Right lobe of liver (tissue), 6 donors: ENCODE results near the gene CXCR6. TPM values are rescaled to one million over a fixed set of nuclear protein-coding genes. Genes with fewer than 3 reads are reported as not detected.

ENCODE experiments used
- ATAC-seq, 4 donors: fragments of 200-7000 bp; cut with Tn5 transposase; one replicate each; pipeline ENCODE4 v1.9.1; 2020; ENCODE audit warnings: mild to moderate bottlenecking in 4 of 4, moderate library complexity in 4 of 4
- DNase-seq, 3 donors: peaks; one replicate each; pipeline ENCODE4 v3.0.0-alpha.2; 2020
- H3K27ac ChIP-seq, 3 donors: fragments of 200-600 bp; one replicate each; pipeline ENCODE4 v1.8.0; 2022
- H3K27me3 ChIP-seq, 2 donors: fragments of 200-600 bp; one replicate each; pipeline ENCODE4 v1.8.0; 2022
- H3K36me3 ChIP-seq, 4 donors: fragments of 200-600 bp; sonication (generic) in 1 of 4; one replicate each; pipeline versions ENCODE4 v1.5.1 to v1.8.0; 2017 to 2022; ENCODE audit warnings: control low read depth in 1 of 4
- H3K4me1 ChIP-seq, 4 donors: fragments of 200-600 bp; sonication (generic) in 1 of 4; one replicate each; pipeline versions ENCODE4 v1.5.1 to v1.8.0; 2017 to 2022; ENCODE audit warnings: control low read depth in 1 of 4
- H3K4me3 ChIP-seq, 3 donors: fragments of 200-600 bp; one replicate each; pipeline ENCODE4 v1.8.0; 2022
- H3K9me3 ChIP-seq, 4 donors: fragments of 200-600 bp; sonication (generic) in 1 of 4; one replicate each; pipeline versions ENCODE4 v1.5.1 to v1.8.0; 2017 to 2022; ENCODE audit warnings: control low read depth in 1 of 4
- POLR2A ChIP-seq: fragments of 450-650 bp; IDR thresholded peaks from one replicate; pipeline ENCODE4 v1.6.1; 2017; ENCODE audit warnings: antibody characterized with exemption, mild to moderate bottlenecking
- WGBS: methylation state at CpG from one replicate; pipeline ENCODE4 v1.1.6; 2018; ENCODE audit warnings: low coverage, low lambda C conversion rate; ENCODE audit not compliant: insufficient coverage; ENCODE audit errors: missing lambda C conversion rate; 5-methylcytosine and 5-hydroxymethylcytosine counted together
- intact Hi-C, 2 donors: fragments of 100-400 bp; cut with DNase I; formaldehyde crosslinking; loops; one replicate each; pipeline versions ENCODE4 v1.11.2 to v1.14.1; 2022
- small RNA-seq, 2 experiments: library from RNA; depleted of rRNA; stranded (forward); fragments of <200 nt; gene quantifications; one replicate each; pipeline ENCODE3, GENCODE V24; 2016
- total RNA-seq, 6 experiments: library from RNA; depleted of rRNA in 2 of 6; stranded (reverse); fragments of >200 nt in 2 of 6; fragmentation: NEBNext Ultra II Directional in 3 of 6; extraction: Animal tissue kit (Norgen Biotek cat#: 25700) in 3 of 6; gene quantifications; one replicate each; pipeline versions ENCODE4 v1.1.0 to v1.2.4, GENCODE V29; 2016 to 2023
- TF ChIP-seq, protein P1 (sequence below), 4 donors: fragments of 200-600 bp in 3 of 4; fragments of 450-650 bp in 1 of 4; IDR thresholded peaks; one replicate each; pipeline versions ENCODE4 v1.5.1 to v1.8.0; 2016 to 2022; ENCODE audit warnings: antibody characterized with exemption in 4 of 4, mild to moderate bottlenecking in 2 of 4
- donor health status: DM: no; HTN: yes; CAD: no.
- donor health status: DM: no; HTN: no; CAD: no.
- donor health status: DM: no; HTN: no; CAD: no.
- donor health status: DM: no; HTN: yes; CAD: no.
- donor health status: DM: no; HTN: yes; CAD: no.

The CXCR6 gene
- total RNA-seq, 6 experiments from 2014 or later: 0.37 to 1.4 (median 0.76) TPM; not detected in 1

DNA sequence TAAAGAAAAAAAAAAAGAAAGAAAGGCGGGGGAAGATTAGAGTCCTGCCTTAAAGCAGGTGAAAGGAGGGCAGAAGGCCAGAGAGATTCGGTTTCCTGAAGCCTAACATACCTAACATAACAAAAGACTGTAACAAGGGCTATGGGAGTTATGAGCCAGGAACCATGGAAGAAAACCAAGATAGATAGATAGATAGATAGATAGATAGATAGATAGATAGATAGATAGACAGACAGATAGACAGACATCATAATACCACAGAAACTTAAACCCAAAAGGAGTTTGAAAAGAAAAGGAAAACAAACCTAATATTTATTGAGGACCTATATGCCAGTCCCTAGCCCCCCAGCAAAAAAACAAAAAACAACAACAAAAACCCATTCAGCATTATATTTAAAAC is 54.7 kb downstream of the CXCR6 start:
- no peaks in the 10 kb centered on the region for H3K27me3 ChIP-seq
- no peak overlapping the region for H3K27ac ChIP-seq
- H3K4me1 ChIP-seq: peaks cover 0 to 18% (median 8%) of the 10 kb centered on the region in 4 donors
- WGBS: 75% methylated on average over 1 of the region's 2 CpGs
- TF ChIP-seq, protein P1, sequence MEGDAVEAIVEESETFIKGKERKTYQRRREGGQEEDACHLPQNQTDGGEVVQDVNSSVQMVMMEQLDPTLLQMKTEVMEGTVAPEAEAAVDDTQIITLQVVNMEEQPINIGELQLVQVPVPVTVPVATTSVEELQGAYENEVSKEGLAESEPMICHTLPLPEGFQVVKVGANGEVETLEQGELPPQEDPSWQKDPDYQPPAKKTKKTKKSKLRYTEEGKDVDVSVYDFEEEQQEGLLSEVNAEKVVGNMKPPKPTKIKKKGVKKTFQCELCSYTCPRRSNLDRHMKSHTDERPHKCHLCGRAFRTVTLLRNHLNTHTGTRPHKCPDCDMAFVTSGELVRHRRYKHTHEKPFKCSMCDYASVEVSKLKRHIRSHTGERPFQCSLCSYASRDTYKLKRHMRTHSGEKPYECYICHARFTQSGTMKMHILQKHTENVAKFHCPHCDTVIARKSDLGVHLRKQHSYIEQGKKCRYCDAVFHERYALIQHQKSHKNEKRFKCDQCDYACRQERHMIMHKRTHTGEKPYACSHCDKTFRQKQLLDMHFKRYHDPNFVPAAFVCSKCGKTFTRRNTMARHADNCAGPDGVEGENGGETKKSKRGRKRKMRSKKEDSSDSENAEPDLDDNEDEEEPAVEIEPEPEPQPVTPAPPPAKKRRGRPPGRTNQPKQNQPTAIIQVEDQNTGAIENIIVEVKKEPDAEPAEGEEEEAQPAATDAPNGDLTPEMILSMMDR (IDR thresholded peaks at IDR 0.05): no peak
- no peak for TF ChIP-seq POLR2A
- intact Hi-C loops: no loop called here
- H3K9me3 ChIP-seq: no peaks in the 10 kb centered on the region
- ATAC-seq: no peak
- no peak for DNase-seq
- no peak overlapping the region for H3K4me3 ChIP-seq
- no peaks in the 10 kb centered on the region for H3K36me3 ChIP-seq

Small RNAs within 50 kb of the gene (small RNA-seq; reads per million reads assigned to genes)
- 0 reads per million in 2 experiments for gene RF00019

Other genes starting within 250 kb of the CXCR6 start
- under 1 TPM in 3 of 6 experiments, not detected in 3; 0.07 to 0.21 (median 0.12) TPM for gene SLC6A20, start 146.9 kb upstream of the CXCR6 start, total RNA-seq
- gene LZTFL1, start 101.3 kb upstream of the CXCR6 start, total RNA-seq: 10 to 100 TPM in 1 of 6 experiments, 1 to 10 TPM in 5; 2.6 to 12.8 (median 6.0) TPM
- gene CCR9, start 56.9 kb upstream of the CXCR6 start, total RNA-seq: under 1 TPM in 3 of 6 experiments, not detected in 3; 0.07 to 0.09 (median 0.07) TPM
- 10 to 100 TPM; 16.0 to 22.0 (median 21.0) TPM for gene FYCO1, start 52.4 kb downstream of the CXCR6 start, total RNA-seq
- under 1 TPM in 3 of 6 experiments, not detected in 3; 0.02 to 0.06 (median 0.04) TPM for gene XCR1, start 84.0 kb downstream of the CXCR6 start, total RNA-seq